Keratinocyte (primary cell): ENCODE data around the gene PAFAH2.

Experiments used
- CTCF ChIP-seq, 3 experiments: IDR thresholded peaks in 1 of 3; conservative IDR thresholded peaks in 1 of 3; optimal IDR thresholded peaks in 1 of 3; 2 replicates in 2 of 3; 3 replicates in 1 of 3; pipeline versions ENCODE3 to v1.5.1; 2011; ENCODE audit warnings: low read length in 3 of 3, mild to moderate bottlenecking in 3 of 3, moderate library complexity in 2 of 3, control low read depth in 1 of 3, inconsistent platforms in 1 of 3; ENCODE audit not compliant: insufficient read depth in 2 of 3; ENCODE audit errors: extremely low read depth in 1 of 3
- EZH2 ChIP-seq: IDR thresholded peaks from one replicate; pipeline ENCODE4 v1.6.1; 2012; ENCODE audit warnings: inconsistent platforms, mild to moderate bottlenecking, low read length, moderate library complexity

- TF ChIP-seq CTCF (optimal IDR thresholded peaks at IDR 0.05 in 1 of 3, IDR thresholded peaks at IDR 0.05 in 1 of 3, conservative IDR thresholded peaks at IDR 0.05 in 1 of 3; ENCODE audit: extremely low read depth in 1 of 3, insufficient read depth in 2 of 3, low read length in 3 of 3), result no peak
- TF ChIP-seq EZH2, result no peak
These were observed 8.8 kb upstream of the PAFAH2 start for GRCh38 chr1:26006710-26007109.
